ENCODE data around the gene TCF12.
"Not testable (repeated sequence)": the region's sequence is repeated elsewhere in the genome, so short reads cannot be mapped to it uniquely, and the experiment has no call there.

TCF12 gene

GRCh38 chr15:57094321-57095257 is 176.1 kb downstream of the TCF12 start:
- no peak for DNase-seq (ENCODE audit: low spot score)

GRCh38 chr15:57095896-57096295 is 177.5 kb downstream of the TCF12 start:
- DNase-seq (ENCODE audit: low spot score) = no peak

GRCh38 chr15:57097246-57097645 is 178.8 kb downstream of the TCF12 start:
- no peak for DNase-seq (ENCODE audit: low spot score)

- DNase-seq (ENCODE audit: low spot score) = not testable (repeated sequence)
Observed at GRCh38 chr15:57097919-57098543, 179.6 kb downstream of the TCF12 start.

- no peak for DNase-seq (ENCODE audit: low spot score)
Observed at GRCh38 chr15:57098896-57099295, 180.5 kb downstream of the TCF12 start.

- no peak for DNase-seq (ENCODE audit: low spot score)
Observed at GRCh38 chr15:57100136-57100539, 181.7 kb downstream of the TCF12 start.

GRCh38 chr15:57102858-57103257 is 184.4 kb downstream of the TCF12 start:
- DNase-seq (ENCODE audit: low spot score) = no peak

- no peak for DNase-seq (ENCODE audit: low spot score)
Observed at GRCh38 chr15:57108296-57108695, 189.9 kb downstream of the TCF12 start.

GRCh38 chr15:57109005-57109404 is 190.6 kb downstream of the TCF12 start:
- no peak for DNase-seq (ENCODE audit: low spot score)

- no peak for DNase-seq (ENCODE audit: low spot score)
Observed at GRCh38 chr15:57111002-57111401, 192.6 kb downstream of the TCF12 start.

- no peak for DNase-seq (ENCODE audit: low spot score)
Observed at GRCh38 chr15:57112178-57112577, 193.7 kb downstream of the TCF12 start.

GRCh38 chr15:57114070-57114469 is 195.6 kb downstream of the TCF12 start:
- DNase-seq (ENCODE audit: low spot score) = no peak

- no peak for DNase-seq (ENCODE audit: low spot score)
Observed at GRCh38 chr15:57118013-57118799, 199.8 kb downstream of the TCF12 start.

GRCh38 chr15:57122080-57122840 is 203.8 kb downstream of the TCF12 start:
- no peak for DNase-seq (ENCODE audit: low spot score)

- no peak for DNase-seq (ENCODE audit: low spot score)
Observed at GRCh38 chr15:57124036-57124435, 205.6 kb downstream of the TCF12 start.

GRCh38 chr15:57129064-57129463 is 210.6 kb downstream of the TCF12 start:
- DNase-seq (ENCODE audit: low spot score) = no peak

GRCh38 chr15:57130956-57131355 is 212.5 kb downstream of the TCF12 start:
- DNase-seq (ENCODE audit: low spot score) = no peak

- no peak for DNase-seq (ENCODE audit: low spot score)
Observed at GRCh38 chr15:57133127-57133968, 214.9 kb downstream of the TCF12 start.

- DNase-seq (ENCODE audit: low spot score) = no peak
Observed at GRCh38 chr15:57134071-57134605, 215.7 kb downstream of the TCF12 start.

GRCh38 chr15:57134851-57135250 is 216.4 kb downstream of the TCF12 start:
- no peak for DNase-seq (ENCODE audit: low spot score)

- no peak for DNase-seq (ENCODE audit: low spot score)
Observed at GRCh38 chr15:57135800-57136199, 217.4 kb downstream of the TCF12 start.

Data from hematopoietic multipotent progenitor cell treated with erythropoietin and hydrocortisone succinate and interleukin-3 and kit ligand, for 15 days (in vitro differentiated cells).